ENCODE data around the gene GINS2. TPM values are rescaled to one million over a fixed set of nuclear protein-coding genes. Genes with fewer than 3 reads are reported as not detected.

The GINS2 gene
- total RNA-seq, 6 experiments from 2014 or later, result 11.8 to 24.6 (median 21.0) TPM

GRCh38 chr16:85719605-85720301 is 31.0 kb upstream of the GINS2 start:
- peaks cover 21% of the 10 kb centered on the region; the same call in 1 of the 2 replicates for H3K4me1 Mint-ChIP-seq (ENCODE audit: low read depth)
- no peaks in the 10 kb centered on the region for H3K9me3 Mint-ChIP-seq
- no peak overlapping the region for H3K27ac Mint-ChIP-seq
- no peaks in the 10 kb centered on the region for H3K27me3 Mint-ChIP-seq (ENCODE audit: insufficient read depth)
- DNase-seq, result no peak
- no peak overlapping the region for H3K4me3 Mint-ChIP-seq
- H3K36me3 Mint-ChIP-seq (ENCODE audit: low read depth), result peaks cover 5% of the 10 kb centered on the region; the same call in 1 of the 2 replicates
- no peak for TF ChIP-seq CTCF (IDR thresholded peaks at IDR 0.05)

GRCh38 chr16:85718682-85719081 is 29.9 kb upstream of the GINS2 start:
- Mint-ChIP-seq H3K4me1 (ENCODE audit: low read depth) (peaks cover 21% of the 10 kb centered on the region; the same call in 1 of the 2 replicates), H3K27me3 (ENCODE audit: insufficient read depth) (no peaks in the 10 kb centered on the region), H3K4me3 (no peak overlapping the region), H3K9me3 (no peaks in the 10 kb centered on the region), H3K36me3 (ENCODE audit: low read depth) (0 out of 2 replicates have a peak, but pooled peaks cover under 1% of the 10 kb centered on the region), H3K27ac (no peak overlapping the region)
- no peak for DNase-seq
- TF ChIP-seq CTCF (IDR thresholded peaks at IDR 0.05), result peak; percentile 73; the same call in 1 of the 2 replicates

DNA sequence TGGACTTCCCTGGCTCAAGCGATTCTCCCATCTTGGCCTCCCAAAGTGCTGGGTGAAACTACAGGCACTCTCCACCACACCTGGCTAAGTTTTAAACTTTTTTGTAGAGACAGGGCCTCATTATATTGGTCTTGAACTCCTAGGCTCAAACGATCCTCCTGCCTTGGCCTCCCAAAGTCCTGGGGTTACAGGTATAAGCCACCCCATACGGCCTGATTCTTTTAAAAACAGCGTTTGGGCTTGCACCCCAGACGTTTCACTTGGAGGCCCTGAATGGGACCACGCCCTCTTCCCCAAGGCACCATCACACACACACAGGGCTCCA is 29.4 kb upstream of the GINS2 start:
- 0 out of 2 replicates have a peak, but pooled peaks have one; percentile 19 for TF ChIP-seq CTCF (IDR thresholded peaks at IDR 0.05)
- peaks cover 2% of the 10 kb centered on the region; the same call in 1 of the 2 replicates for H3K9me3 Mint-ChIP-seq
- H3K4me1 Mint-ChIP-seq (ENCODE audit: low read depth), result peaks cover 21% of the 10 kb centered on the region; the same call in 1 of the 2 replicates
- H3K4me3 Mint-ChIP-seq, result no peak overlapping the region
- H3K27ac Mint-ChIP-seq, result no peak overlapping the region
- H3K27me3 Mint-ChIP-seq (ENCODE audit: insufficient read depth), result no peaks in the 10 kb centered on the region
- no peak for DNase-seq
- peaks cover 6% of the 10 kb centered on the region for H3K36me3 Mint-ChIP-seq (ENCODE audit: low read depth)

GRCh38 chr16:85717393-85718152 is 28.8 kb upstream of the GINS2 start:
- peak; percentile 91 for TF ChIP-seq CTCF (IDR thresholded peaks at IDR 0.05)
- H3K4me3 Mint-ChIP-seq, result no peak overlapping the region
- H3K4me1 Mint-ChIP-seq (ENCODE audit: low read depth), result peaks cover 21% of the 10 kb centered on the region; the same call in 1 of the 2 replicates
- peaks cover 8% of the 10 kb centered on the region; the same call in 1 of the 2 replicates for H3K9me3 Mint-ChIP-seq
- peak; percentile 36 for DNase-seq
- no peaks in the 10 kb centered on the region; the same call in 1 of the 2 replicates for H3K27me3 Mint-ChIP-seq (ENCODE audit: insufficient read depth)
- no peak overlapping the region for H3K27ac Mint-ChIP-seq
- H3K36me3 Mint-ChIP-seq (ENCODE audit: low read depth), result peaks cover 12% of the 10 kb centered on the region

- Mint-ChIP-seq H3K4me1 (ENCODE audit: low read depth) (peaks cover 21% of the 10 kb centered on the region; the same call in 1 of the 2 replicates), H3K4me3 (no peak overlapping the region), H3K27ac (no peak overlapping the region), H3K36me3 (ENCODE audit: low read depth) (peaks cover 21% of the 10 kb centered on the region), H3K27me3 (ENCODE audit: insufficient read depth) (no peaks in the 10 kb centered on the region; the same call in 1 of the 2 replicates), H3K9me3 (peaks cover 13% of the 10 kb centered on the region)
- TF ChIP-seq CTCF (IDR thresholded peaks at IDR 0.05), result no peak
- DNase-seq, result no peak
Observed at GRCh38 chr16:85716680-85717038, 27.9 kb upstream of the GINS2 start.
